ENCODE measurements around the gene NBL1. TPM values are rescaled to one million over a fixed set of nuclear protein-coding genes. Genes with fewer than 3 reads are reported as not detected.
A peak's percentile ranks its signal among the peaks of the same experiment; 100 is the strongest.

The NBL1 gene
- total and polyA plus RNA-seq, 9 of the 15 experiments (the other 6 are each of a cell fraction or from before 2014, with no cell fraction given), result 0.10 to 3.7 (median 1.8) TPM; not detected in 1

- TF ChIP-seq PBX2 (CRISPR knock-in tag; IDR thresholded peaks at IDR 0.05; ENCODE audit: low read depth) (no peak), PBX2 (tag; conservative IDR thresholded peaks at IDR 0.05; ENCODE audit: low read depth) (peak; percentile 40; the same call in 1 of the 2 replicates), NUFIP1 (IDR thresholded peaks at IDR 0.05; ENCODE audit: partially characterized antibody) (no peak), PYGO2 (tag; IDR thresholded peaks at IDR 0.05) (no peak), ZNF239 (CRISPR knock-in tag; IDR thresholded peaks at IDR 0.05) (no peak), CUX1 (CRISPR knock-in tag; IDR thresholded peaks at IDR 0.05) (peak; percentile 71), MEF2D (tag; conservative IDR thresholded peaks at IDR 0.05; ENCODE audit: low read depth) (0 out of 2 replicates have a peak, but pooled peaks have one; percentile 17), EP400 (IDR thresholded peaks at IDR 0.05) (peak; percentile 82), CREB3 (tag; conservative IDR thresholded peaks at IDR 0.05; ENCODE audit: low read depth) (no peak), SAFB (IDR thresholded peaks at IDR 0.05; ENCODE audit: borderline replicate concordance, low read depth, low read length) (no peak), ZBTB34 (CRISPR knock-in tag; IDR thresholded peaks at IDR 0.05) (no peak), BRD9 (IDR thresholded peaks at IDR 0.05; ENCODE audit: low read depth, partially characterized antibody) (no peak), ZNF766 (CRISPR knock-in tag; conservative IDR thresholded peaks at IDR 0.05) (no peak), STAG1 (CRISPR knock-in tag; IDR thresholded peaks at IDR 0.05; ENCODE audit: borderline replicate concordance) (no peak), ZNF140 (CRISPR knock-in tag; IDR thresholded peaks at IDR 0.05) (no peak)
These were observed 46.4 kb upstream of the NBL1 start (continued) for GRCh38 chr1:19597496-19598309.
